Neural cell (in vitro differentiated cells): ENCODE measurements around the gene CUX1. TPM values are rescaled to one million over a fixed set of nuclear protein-coding genes. Genes with fewer than 3 reads are reported as not detected.

Experiments
- H2AFZ ChIP-seq: fragments of 200-600, 300-800 bp; sonication (generic), shearing (Covaris generic); 2 replicates; pipeline ENCODE4 v1.6.0; 2014; ENCODE audit warnings: low read depth, mild to moderate bottlenecking, antibody characterized with exemption, low read length, moderate library complexity
- H3F3A ChIP-seq: fragments of 200-600 bp; shearing (Covaris generic); 2 replicates; pipeline ENCODE4 v1.6.1; 2016; ENCODE audit warnings: mild to moderate bottlenecking, moderate library complexity, mixed read lengths, antibody characterized with exemption, low read length; ENCODE audit not compliant: insufficient read depth, poor library complexity, severe bottlenecking
- H3K27ac ChIP-seq: fragments of 200-600, 300-800 bp; sonication (generic), shearing (Covaris generic); 2 replicates; pipeline ENCODE4 v1.5.1; 2014; ENCODE audit warnings: mild to moderate bottlenecking, low read length, moderate library complexity
- H3K27me3 ChIP-seq: fragments of 300-800, 200-600 bp; sonication (generic), shearing (Covaris generic); 2 replicates; pipeline ENCODE4 v1.6.0; 2014; ENCODE audit warnings: mild to moderate bottlenecking, low read depth, low read length, moderate library complexity; ENCODE audit not compliant: insufficient read depth
- H3K36me3 ChIP-seq: fragments of 300-800, 200-600 bp; sonication (generic), shearing (Covaris generic); 2 replicates; pipeline ENCODE4 v1.5.1; 2014; ENCODE audit warnings: mild to moderate bottlenecking, antibody characterized with exemption, low read length, moderate library complexity; ENCODE audit not compliant: insufficient read depth
- H3K4me2 ChIP-seq: fragments of 300-800, 200-600 bp; sonication (generic), shearing (Covaris generic); 2 replicates; pipeline ENCODE4 v1.6.0; 2014; ENCODE audit warnings: mild to moderate bottlenecking, low read length
- H3K4me3 ChIP-seq: fragments of 300-800, 200-600 bp; sonication (generic), shearing (Covaris generic); 2 replicates; pipeline ENCODE4 v1.5.1; 2014; ENCODE audit warnings: mild to moderate bottlenecking, low read length, moderate library complexity
- H3K79me2 ChIP-seq: fragments of 200-600 bp; shearing (Covaris generic); replicated peaks from 2 replicates; pipeline ENCODE4 v1.6.0; 2014; ENCODE audit warnings: mild to moderate bottlenecking, low read length, moderate library complexity; ENCODE audit not compliant: insufficient read depth
- H3K9ac ChIP-seq: fragments of 300-800, 200-600 bp; sonication (generic), shearing (Covaris generic); 2 replicates; pipeline ENCODE4 v1.6.1; 2016; ENCODE audit warnings: mild to moderate bottlenecking, low read length, mixed read lengths
- H3K9me2 ChIP-seq: fragments of 200-600 bp; shearing (Covaris generic); 2 replicates; pipeline ENCODE4 v1.6.1; 2016; ENCODE audit warnings: mild to moderate bottlenecking, low read length, mixed read lengths; ENCODE audit not compliant: insufficient read depth
- H3K9me3 ChIP-seq: fragments of 200-600, 300-800 bp; sonication (generic), shearing (Covaris generic); 2 replicates; pipeline ENCODE4 v1.6.1; 2016; ENCODE audit warnings: mild to moderate bottlenecking, mixed run types, low read length, moderate library complexity, mixed read lengths
- H4K20me1 ChIP-seq: fragments of 200-600 bp; shearing (Covaris generic); 2 replicates; pipeline ENCODE4 v1.6.1; 2016; ENCODE audit warnings: mild to moderate bottlenecking, mixed run types; ENCODE audit not compliant: insufficient read depth
- EP300 ChIP-seq: fragments of 450-650 bp; conservative IDR thresholded peaks from 2 replicates; pipeline ENCODE4 v1.6.1; 2014; ENCODE audit warnings: antibody characterized with exemption, mild to moderate bottlenecking, moderate library complexity; ENCODE audit not compliant: poor library complexity, severe bottlenecking
- EZH2 ChIP-seq: fragments of 200-600, 300-800 bp; shearing (Covaris generic), sonication (generic); IDR thresholded peaks from 2 replicates; pipeline ENCODE4 v1.6.1; 2014; ENCODE audit warnings: antibody characterized with exemption, low read length, borderline replicate concordance, mild to moderate bottlenecking; ENCODE audit not compliant: insufficient read depth, poor library complexity, severe bottlenecking
- MXI1 ChIP-seq: fragments of 450-650 bp; conservative IDR thresholded peaks from 2 replicates; pipeline ENCODE4 v1.6.1; 2014; ENCODE audit warnings: antibody characterized with exemption, mild to moderate bottlenecking; ENCODE audit not compliant: poor library complexity, severe bottlenecking
- POLR2AphosphoS5 ChIP-seq: IDR thresholded peaks from 2 replicates; pipeline ENCODE4 v1.6.1; 2012
- RAD21 ChIP-seq: fragments of 450-650 bp; conservative IDR thresholded peaks from 2 replicates; pipeline ENCODE4 v1.6.1; 2014; ENCODE audit warnings: antibody characterized with exemption, mild to moderate bottlenecking, moderate library complexity
- SMC3 ChIP-seq: fragments of 450-650 bp; conservative IDR thresholded peaks from 2 replicates; pipeline ENCODE4 v1.6.1; 2014; ENCODE audit warnings: antibody characterized with exemption, mild to moderate bottlenecking, moderate library complexity; ENCODE audit not compliant: poor library complexity
- TAF1 ChIP-seq: IDR thresholded peaks from 2 replicates; pipeline ENCODE4 v1.6.1; 2012; ENCODE audit warnings: low read depth
- polyA plus RNA-seq: library from polyadenylated mRNA; depleted of rRNA; stranded (reverse); fragments of >200 nt; gene quantifications from 2 replicates; pipeline ENCODE4 v1.2.3, GENCODE V29; 2014
- TF ChIP-seq, protein P1 (sequence below): IDR thresholded peaks from 2 replicates; pipeline ENCODE4 v1.6.1; 2012; ENCODE audit warnings: borderline replicate concordance
- TF ChIP-seq, protein P2 (sequence below): fragments of 450-650 bp; IDR thresholded peaks from 2 replicates; pipeline ENCODE4 v1.5.1; 2014; ENCODE audit warnings: antibody characterized with exemption, mild to moderate bottlenecking, moderate library complexity; ENCODE audit not compliant: poor library complexity, severe bottlenecking

Gene CUX1
- polyA plus RNA-seq, 1 donor from 2014 or later = 26.6 TPM

DNA sequence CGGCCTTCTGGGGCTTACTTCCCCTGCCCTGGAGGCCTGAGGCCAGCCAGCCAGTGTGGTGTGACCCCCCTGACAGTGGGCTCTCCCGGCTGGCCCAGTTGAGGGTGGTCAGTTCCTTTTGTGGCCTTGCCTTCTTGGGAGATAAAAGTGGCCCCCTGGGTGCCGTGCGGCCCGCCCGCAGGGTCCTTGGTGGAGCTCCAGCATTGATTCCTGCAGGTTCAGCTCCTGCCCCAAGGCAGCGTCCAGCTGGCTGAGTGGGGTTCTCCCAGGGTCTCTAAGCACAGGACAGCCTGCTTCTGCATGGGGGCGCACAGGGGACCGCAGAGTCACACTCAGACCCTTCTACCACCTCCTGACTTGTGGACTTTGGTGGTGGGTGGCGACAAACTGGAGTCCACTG is 62.1 kb downstream of the CUX1 start:
- H3K27ac ChIP-seq = no peak overlapping the region
- H3K9ac ChIP-seq = no peak overlapping the region
- TF ChIP-seq, protein P1, sequence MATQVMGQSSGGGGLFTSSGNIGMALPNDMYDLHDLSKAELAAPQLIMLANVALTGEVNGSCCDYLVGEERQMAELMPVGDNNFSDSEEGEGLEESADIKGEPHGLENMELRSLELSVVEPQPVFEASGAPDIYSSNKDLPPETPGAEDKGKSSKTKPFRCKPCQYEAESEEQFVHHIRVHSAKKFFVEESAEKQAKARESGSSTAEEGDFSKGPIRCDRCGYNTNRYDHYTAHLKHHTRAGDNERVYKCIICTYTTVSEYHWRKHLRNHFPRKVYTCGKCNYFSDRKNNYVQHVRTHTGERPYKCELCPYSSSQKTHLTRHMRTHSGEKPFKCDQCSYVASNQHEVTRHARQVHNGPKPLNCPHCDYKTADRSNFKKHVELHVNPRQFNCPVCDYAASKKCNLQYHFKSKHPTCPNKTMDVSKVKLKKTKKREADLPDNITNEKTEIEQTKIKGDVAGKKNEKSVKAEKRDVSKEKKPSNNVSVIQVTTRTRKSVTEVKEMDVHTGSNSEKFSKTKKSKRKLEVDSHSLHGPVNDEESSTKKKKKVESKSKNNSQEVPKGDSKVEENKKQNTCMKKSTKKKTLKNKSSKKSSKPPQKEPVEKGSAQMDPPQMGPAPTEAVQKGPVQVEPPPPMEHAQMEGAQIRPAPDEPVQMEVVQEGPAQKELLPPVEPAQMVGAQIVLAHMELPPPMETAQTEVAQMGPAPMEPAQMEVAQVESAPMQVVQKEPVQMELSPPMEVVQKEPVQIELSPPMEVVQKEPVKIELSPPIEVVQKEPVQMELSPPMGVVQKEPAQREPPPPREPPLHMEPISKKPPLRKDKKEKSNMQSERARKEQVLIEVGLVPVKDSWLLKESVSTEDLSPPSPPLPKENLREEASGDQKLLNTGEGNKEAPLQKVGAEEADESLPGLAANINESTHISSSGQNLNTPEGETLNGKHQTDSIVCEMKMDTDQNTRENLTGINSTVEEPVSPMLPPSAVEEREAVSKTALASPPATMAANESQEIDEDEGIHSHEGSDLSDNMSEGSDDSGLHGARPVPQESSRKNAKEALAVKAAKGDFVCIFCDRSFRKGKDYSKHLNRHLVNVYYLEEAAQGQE = no peak
- TF ChIP-seq, protein P2, sequence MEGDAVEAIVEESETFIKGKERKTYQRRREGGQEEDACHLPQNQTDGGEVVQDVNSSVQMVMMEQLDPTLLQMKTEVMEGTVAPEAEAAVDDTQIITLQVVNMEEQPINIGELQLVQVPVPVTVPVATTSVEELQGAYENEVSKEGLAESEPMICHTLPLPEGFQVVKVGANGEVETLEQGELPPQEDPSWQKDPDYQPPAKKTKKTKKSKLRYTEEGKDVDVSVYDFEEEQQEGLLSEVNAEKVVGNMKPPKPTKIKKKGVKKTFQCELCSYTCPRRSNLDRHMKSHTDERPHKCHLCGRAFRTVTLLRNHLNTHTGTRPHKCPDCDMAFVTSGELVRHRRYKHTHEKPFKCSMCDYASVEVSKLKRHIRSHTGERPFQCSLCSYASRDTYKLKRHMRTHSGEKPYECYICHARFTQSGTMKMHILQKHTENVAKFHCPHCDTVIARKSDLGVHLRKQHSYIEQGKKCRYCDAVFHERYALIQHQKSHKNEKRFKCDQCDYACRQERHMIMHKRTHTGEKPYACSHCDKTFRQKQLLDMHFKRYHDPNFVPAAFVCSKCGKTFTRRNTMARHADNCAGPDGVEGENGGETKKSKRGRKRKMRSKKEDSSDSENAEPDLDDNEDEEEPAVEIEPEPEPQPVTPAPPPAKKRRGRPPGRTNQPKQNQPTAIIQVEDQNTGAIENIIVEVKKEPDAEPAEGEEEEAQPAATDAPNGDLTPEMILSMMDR = no peak
- TF ChIP-seq EZH2 (no peak), POLR2AphosphoS5 (no peak), TAF1 (no peak), RAD21 (no peak), SMC3 (no peak), MXI1 (no peak), EP300 (no peak)
- no peak overlapping the region for H3K4me3 ChIP-seq
- H3K27me3 ChIP-seq = no peaks in the 10 kb centered on the region
- H4K20me1 ChIP-seq = no peaks in the 10 kb centered on the region
- no peaks in the 10 kb centered on the region for H3K9me2 ChIP-seq
- no peaks in the 10 kb centered on the region for H3K36me3 ChIP-seq
- peaks cover 8% of the 10 kb centered on the region for H3K79me2 ChIP-seq
- H3F3A ChIP-seq = no peaks in the 10 kb centered on the region
- no peak overlapping the region for H3K4me2 ChIP-seq
- H2AFZ ChIP-seq = no peak overlapping the region
- H3K9me3 ChIP-seq = no peaks in the 10 kb centered on the region

DNA sequence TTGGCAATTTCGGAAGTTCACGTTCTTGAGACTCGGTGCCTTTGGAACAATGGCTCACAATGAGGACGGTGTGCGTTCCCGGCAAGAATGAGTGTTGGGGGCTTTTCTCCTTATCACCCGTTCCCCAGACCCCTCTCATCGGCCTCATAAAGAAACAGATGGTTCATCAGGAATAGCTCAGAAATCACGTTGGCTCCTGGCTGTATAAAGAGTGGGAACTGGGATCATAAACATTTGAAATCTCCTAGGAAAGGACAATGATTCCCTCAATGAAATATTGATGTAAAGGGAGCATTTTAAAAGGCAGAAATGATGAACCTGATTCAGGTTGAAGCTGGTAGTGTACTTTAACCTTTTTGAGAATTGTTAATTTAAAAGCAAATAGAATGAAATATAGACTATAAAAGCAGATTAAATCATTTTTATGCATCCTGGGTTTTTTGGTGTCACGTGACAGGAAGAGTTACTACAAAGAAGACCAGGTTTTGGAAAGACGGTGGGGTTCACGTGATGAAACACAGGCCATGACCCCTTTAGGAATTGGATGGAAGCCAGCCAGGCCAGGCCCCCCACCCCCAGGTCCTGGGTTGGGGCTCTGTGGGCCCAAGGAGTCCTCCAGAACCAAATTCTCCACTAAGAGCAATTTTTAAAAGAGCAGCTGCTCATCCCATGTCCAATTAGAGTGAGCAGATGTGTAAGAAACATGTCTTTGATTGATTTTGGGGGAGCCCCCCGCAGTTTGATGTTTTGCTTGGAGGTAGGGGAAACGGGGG is 63.0 kb downstream of the CUX1 start:
- no peak overlapping the region for H3K4me2 ChIP-seq
- H4K20me1 ChIP-seq = no peaks in the 10 kb centered on the region

More for the DNA sequence above, 63.0 kb downstream of the CUX1 start:
- Histone ChIP-seq H3F3A (no peaks in the 10 kb centered on the region), H3K79me2 (peaks cover 3% of the 10 kb centered on the region), H3K27me3 (no peaks in the 10 kb centered on the region), H3K4me3 (no peak overlapping the region), H3K9me3 (no peaks in the 10 kb centered on the region), H3K9me2 (no peaks in the 10 kb centered on the region), H3K27ac (peak overlapping the region; percentile 2), H2AFZ (no peak overlapping the region), H3K36me3 (no peaks in the 10 kb centered on the region), H3K9ac (no peak overlapping the region)
- no peak for TF ChIP-seq MXI1
- TF ChIP-seq POLR2AphosphoS5 = no peak
- TF ChIP-seq EZH2 = no peak
- no peak for TF ChIP-seq EP300
- TF ChIP-seq, protein P2 = no peak
- TF ChIP-seq TAF1 = no peak
- TF ChIP-seq, protein P1 = no peak
- no peak for TF ChIP-seq RAD21
- no peak for TF ChIP-seq SMC3
